ENCODE measurements around the gene DOK4. TPM values are rescaled to one million over a fixed set of nuclear protein-coding genes. Genes with fewer than 3 reads are reported as not detected.

DOK4 gene
- total and polyA plus RNA-seq, 2 experiments from 2014 or later, result 11.4 to 29.1 TPM

DNA sequence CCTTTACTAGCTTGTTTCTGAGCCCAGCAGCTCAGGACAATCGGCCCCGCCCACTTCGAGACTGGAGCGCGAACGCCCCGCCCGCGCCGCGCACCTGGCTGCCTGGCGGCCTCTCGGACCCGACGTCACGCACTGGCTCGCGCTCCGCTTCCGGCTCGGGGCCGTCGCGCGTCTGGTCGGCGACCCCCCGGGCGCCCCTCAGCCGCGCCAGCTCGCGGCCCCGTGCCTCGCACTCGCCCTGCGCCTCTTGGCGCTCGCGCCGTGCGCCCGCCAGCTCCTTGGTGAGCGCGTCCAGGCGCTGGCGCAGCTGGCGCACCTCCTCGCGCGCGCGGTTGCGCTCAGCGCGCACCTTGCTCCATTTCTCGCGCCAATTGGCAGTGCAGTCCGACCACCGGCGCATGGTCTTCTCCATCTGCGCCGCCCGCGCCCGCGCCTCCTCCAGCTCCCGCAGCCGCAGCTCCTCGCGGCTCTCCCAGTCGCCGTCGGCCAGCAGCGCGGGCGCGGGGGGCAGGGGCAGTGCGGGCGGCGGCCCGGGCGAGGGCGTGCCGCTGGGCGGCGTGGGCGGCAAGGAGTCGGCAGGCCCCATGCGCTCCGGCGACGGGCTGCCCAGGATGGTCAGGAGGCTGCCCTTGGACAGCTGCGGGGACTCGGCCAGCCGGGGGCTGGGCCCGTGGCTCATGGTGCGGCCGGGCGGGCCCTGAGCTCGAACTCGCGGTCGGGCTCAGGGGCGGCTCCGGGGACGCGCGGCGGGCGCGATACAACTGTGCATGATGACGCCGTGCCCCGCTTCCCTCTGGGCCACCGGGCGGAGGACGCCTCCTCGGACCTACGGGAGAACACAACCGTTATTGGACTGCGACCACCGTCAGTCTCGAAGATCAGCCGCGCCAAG, 42.5 kb upstream of the DOK4 start:
- peaks cover 12% of the 10 kb centered on the region for H3K27me3 ChIP-seq (ENCODE audit: insufficient read depth)
- H3K27ac Mint-ChIP-seq, result peak overlapping the region; percentile 87; the same call in 1 of the 2 replicates
- H3K4me2 ChIP-seq, result peak overlapping the region; percentile 85
- H3F3A ChIP-seq (replicated peaks; ENCODE audit: low read depth), result peaks cover 15% of the 10 kb centered on the region; the same call in 1 of the 2 replicates
- peaks cover 37% of the 10 kb centered on the region for H3K4me1 ChIP-seq (ENCODE audit: insufficient read depth)
- H3K79me2 ChIP-seq (replicated peaks; ENCODE audit: insufficient read depth), result peaks cover 10% of the 10 kb centered on the region
- peaks cover 43% of the 10 kb centered on the region for H3K27me3 Mint-ChIP-seq (ENCODE audit: insufficient read depth, low read depth, poor library complexity)
- H4K20me1 ChIP-seq (replicated peaks; ENCODE audit: insufficient read depth), result peaks cover 9% of the 10 kb centered on the region; the same call in 1 of the 2 replicates
- H3K36me3 ChIP-seq (ENCODE audit: insufficient read depth), result no peaks in the 10 kb centered on the region
- peak overlapping the region; percentile 84 for H3K4me3 Mint-ChIP-seq
- DNase-seq (ENCODE audit: low spot score) (peak; percentile 98), ATAC-seq (peak; percentile 54)
- peak overlapping the region; percentile 68 for H3K4me3 ChIP-seq
- peak; percentile 76 for TF ChIP-seq CREB1 (CRISPR knock-in tag; IDR thresholded peaks at IDR 0.05; ENCODE audit: low read depth)
- TF ChIP-seq, protein P1, sequence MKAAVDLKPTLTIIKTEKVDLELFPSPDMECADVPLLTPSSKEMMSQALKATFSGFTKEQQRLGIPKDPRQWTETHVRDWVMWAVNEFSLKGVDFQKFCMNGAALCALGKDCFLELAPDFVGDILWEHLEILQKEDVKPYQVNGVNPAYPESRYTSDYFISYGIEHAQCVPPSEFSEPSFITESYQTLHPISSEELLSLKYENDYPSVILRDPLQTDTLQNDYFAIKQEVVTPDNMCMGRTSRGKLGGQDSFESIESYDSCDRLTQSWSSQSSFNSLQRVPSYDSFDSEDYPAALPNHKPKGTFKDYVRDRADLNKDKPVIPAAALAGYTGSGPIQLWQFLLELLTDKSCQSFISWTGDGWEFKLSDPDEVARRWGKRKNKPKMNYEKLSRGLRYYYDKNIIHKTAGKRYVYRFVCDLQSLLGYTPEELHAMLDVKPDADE (IDR thresholded peaks at IDR 0.05), result no peak
- peaks cover 54% of the 10 kb centered on the region for H3K4me1 Mint-ChIP-seq
- H3K36me3 Mint-ChIP-seq (ENCODE audit: low read depth), result peaks cover 27% of the 10 kb centered on the region
- no peak overlapping the region for H3K27ac ChIP-seq (ENCODE audit: low read depth)
- peak overlapping the region; percentile 99 for H2AFZ ChIP-seq
- H3K9me3 Mint-ChIP-seq, result peaks cover 3% of the 10 kb centered on the region; the same call in 2 of the 3 replicates
- no peaks in the 10 kb centered on the region for H3K9me2 ChIP-seq (ENCODE audit: insufficient read depth)

DNA sequence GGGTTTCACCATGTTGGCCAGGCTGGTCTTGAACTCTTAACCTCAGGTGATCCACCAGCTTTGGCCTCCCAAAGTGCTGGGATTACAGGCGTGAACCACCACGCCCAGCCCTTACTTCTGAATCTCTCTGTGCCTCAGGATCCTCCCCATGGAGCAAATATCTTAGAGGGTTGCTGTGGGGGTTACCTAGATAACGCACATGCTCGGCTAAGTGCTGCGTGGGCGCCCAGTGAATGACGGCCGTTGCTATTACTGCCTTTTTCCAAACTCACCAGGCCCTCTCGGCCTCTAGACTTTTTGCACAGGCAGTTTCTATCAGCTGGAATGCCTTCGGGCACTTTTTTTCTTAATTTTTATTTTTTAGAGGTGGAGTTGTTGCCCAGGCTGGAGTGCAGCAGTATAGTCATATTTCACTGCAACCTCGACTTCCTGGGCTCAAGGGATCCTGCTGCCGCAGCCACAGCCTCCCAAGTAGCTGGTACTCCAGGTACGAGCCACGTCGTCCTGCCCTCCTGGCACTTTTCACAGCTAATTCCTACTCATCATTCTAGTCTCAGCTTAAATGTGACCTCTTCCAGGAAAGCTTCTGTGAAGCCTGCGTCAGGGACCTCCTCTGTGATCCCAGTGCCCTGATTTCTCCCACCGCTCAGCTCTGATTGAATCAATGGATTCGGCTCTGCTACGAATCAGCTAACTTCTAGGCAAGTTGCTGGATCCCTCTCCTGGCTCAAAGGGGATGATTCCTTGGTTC, 41.5 kb upstream of the DOK4 start:
- Mint-ChIP-seq H3K4me1 (peaks cover 45% of the 10 kb centered on the region), H3K27ac (peak overlapping the region; percentile 87; the same call in 1 of the 2 replicates), H3K36me3 (ENCODE audit: low read depth) (peaks cover 21% of the 10 kb centered on the region), H3K27me3 (ENCODE audit: insufficient read depth, low read depth, poor library complexity) (peaks cover 37% of the 10 kb centered on the region), H3K4me3 (peak overlapping the region; percentile 79), H3K9me3 (peaks cover 3% of the 10 kb centered on the region; the same call in 2 of the 3 replicates)
- no peak for DNase-seq (ENCODE audit: low spot score)
- peak overlapping the region; percentile 85 for H3K4me2 ChIP-seq
- peaks cover 10% of the 10 kb centered on the region for H3K79me2 ChIP-seq (replicated peaks; ENCODE audit: insufficient read depth)
- H3K36me3 ChIP-seq (ENCODE audit: insufficient read depth), result no peaks in the 10 kb centered on the region
- no peak for TF ChIP-seq JUNB (IDR thresholded peaks at IDR 0.05; ENCODE audit: unreplicated experiment)
- no peak for TF ChIP-seq ZNF114 (CRISPR knock-in tag; IDR thresholded peaks at IDR 0.05)
- H4K20me1 ChIP-seq (replicated peaks; ENCODE audit: insufficient read depth), result peaks cover 9% of the 10 kb centered on the region; the same call in 1 of the 2 replicates
- H3K27me3 ChIP-seq (ENCODE audit: insufficient read depth), result peaks cover 12% of the 10 kb centered on the region
- no peaks in the 10 kb centered on the region for H3K9me2 ChIP-seq (ENCODE audit: insufficient read depth)
- peak overlapping the region; percentile 68 for H3K4me3 ChIP-seq
- no peak for ATAC-seq
- H2AFZ ChIP-seq, result peak overlapping the region; percentile 99
- H3K4me1 ChIP-seq (ENCODE audit: insufficient read depth), result peaks cover 33% of the 10 kb centered on the region
- peak overlapping the region; percentile 86; the same call in 1 of the 2 replicates for H3K27ac ChIP-seq (ENCODE audit: low read depth)
- H3F3A ChIP-seq (replicated peaks; ENCODE audit: low read depth), result peaks cover 15% of the 10 kb centered on the region; the same call in 1 of the 2 replicates

DNA sequence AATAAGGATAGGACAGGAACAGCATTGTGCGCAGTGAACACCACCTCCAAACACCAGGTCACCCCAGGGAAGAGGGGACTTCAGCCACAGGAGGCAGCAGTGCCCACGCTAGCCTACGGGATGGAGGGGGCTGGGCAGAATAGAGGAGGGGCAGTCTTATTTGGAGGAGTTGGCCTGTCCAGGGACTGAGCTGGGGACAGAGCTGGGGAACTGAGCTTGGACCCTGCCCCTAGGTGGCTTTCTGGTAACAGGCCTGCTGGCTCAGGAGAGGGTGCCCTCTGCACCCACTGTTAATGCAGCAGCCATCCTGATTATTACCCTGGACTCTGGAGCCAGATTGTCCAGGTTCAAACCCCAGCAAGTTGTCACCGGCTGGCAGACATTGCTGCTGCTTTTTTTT, 40.7 kb upstream of the DOK4 start:
- Histone ChIP-seq H4K20me1 (replicated peaks; ENCODE audit: insufficient read depth) (peaks cover 6% of the 10 kb centered on the region; the same call in 1 of the 2 replicates), H3K79me2 (replicated peaks; ENCODE audit: insufficient read depth) (peaks cover 6% of the 10 kb centered on the region), H3K36me3 (ENCODE audit: insufficient read depth) (no peaks in the 10 kb centered on the region), H3K4me3 (no peak overlapping the region), H3K9me2 (ENCODE audit: insufficient read depth) (no peaks in the 10 kb centered on the region), H3F3A (replicated peaks; ENCODE audit: low read depth) (peaks cover 15% of the 10 kb centered on the region; the same call in 1 of the 2 replicates), H3K27ac (ENCODE audit: low read depth) (no peak overlapping the region), H3K4me2 (no peak overlapping the region), H2AFZ (no peak overlapping the region), H3K4me1 (ENCODE audit: insufficient read depth) (peaks cover 25% of the 10 kb centered on the region), H3K27me3 (ENCODE audit: insufficient read depth) (peaks cover 12% of the 10 kb centered on the region)
- Mint-ChIP-seq H3K4me3 (no peak overlapping the region), H3K4me1 (peaks cover 38% of the 10 kb centered on the region), H3K9me3 (peaks cover 3% of the 10 kb centered on the region; the same call in 1 of the 3 replicates), H3K27ac (no peak overlapping the region), H3K27me3 (ENCODE audit: insufficient read depth, low read depth, poor library complexity) (peaks cover 37% of the 10 kb centered on the region), H3K36me3 (ENCODE audit: low read depth) (peaks cover 17% of the 10 kb centered on the region)
- peak; percentile 37 for DNase-seq (ENCODE audit: low spot score)
- peak; percentile 6; the same call in 2 of the 3 replicates for ATAC-seq
- TF ChIP-seq EZH2phosphoT487 (IDR thresholded peaks at IDR 0.05; ENCODE audit: unreplicated experiment), result no peak
- no peak for TF ChIP-seq CREB1 (CRISPR knock-in tag; IDR thresholded peaks at IDR 0.05; ENCODE audit: low read depth)
- TF ChIP-seq, protein P2, sequence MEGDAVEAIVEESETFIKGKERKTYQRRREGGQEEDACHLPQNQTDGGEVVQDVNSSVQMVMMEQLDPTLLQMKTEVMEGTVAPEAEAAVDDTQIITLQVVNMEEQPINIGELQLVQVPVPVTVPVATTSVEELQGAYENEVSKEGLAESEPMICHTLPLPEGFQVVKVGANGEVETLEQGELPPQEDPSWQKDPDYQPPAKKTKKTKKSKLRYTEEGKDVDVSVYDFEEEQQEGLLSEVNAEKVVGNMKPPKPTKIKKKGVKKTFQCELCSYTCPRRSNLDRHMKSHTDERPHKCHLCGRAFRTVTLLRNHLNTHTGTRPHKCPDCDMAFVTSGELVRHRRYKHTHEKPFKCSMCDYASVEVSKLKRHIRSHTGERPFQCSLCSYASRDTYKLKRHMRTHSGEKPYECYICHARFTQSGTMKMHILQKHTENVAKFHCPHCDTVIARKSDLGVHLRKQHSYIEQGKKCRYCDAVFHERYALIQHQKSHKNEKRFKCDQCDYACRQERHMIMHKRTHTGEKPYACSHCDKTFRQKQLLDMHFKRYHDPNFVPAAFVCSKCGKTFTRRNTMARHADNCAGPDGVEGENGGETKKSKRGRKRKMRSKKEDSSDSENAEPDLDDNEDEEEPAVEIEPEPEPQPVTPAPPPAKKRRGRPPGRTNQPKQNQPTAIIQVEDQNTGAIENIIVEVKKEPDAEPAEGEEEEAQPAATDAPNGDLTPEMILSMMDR (conservative IDR thresholded peaks at IDR 0.05; ENCODE audit: low read depth in 2 of 2), result peak; percentile 9 to 36; a peak in 2 of 4 replicates
- TF ChIP-seq JUNB (IDR thresholded peaks at IDR 0.05; ENCODE audit: unreplicated experiment), result no peak
